ENCODE data around the gene SLC17A8. TPM values are rescaled to one million over a fixed set of nuclear protein-coding genes. Genes with fewer than 3 reads are reported as not detected.

Gene SLC17A8
- total and polyA plus RNA-seq, 8 donors, result 0.16 to 0.18 TPM; not detected in 6

GRCh38 chr12:100443434-100443833 is 86.6 kb downstream of the SLC17A8 start:
- no peak overlapping the region for H3K4me3 ChIP-seq
- H3K9me3 ChIP-seq, result no peaks in the 10 kb centered on the region
- intact Hi-C loops (cut with DNase I), result no loop called here
- FAIRE-seq (no peak), DNase-seq (no peak), ATAC-seq (peak in 1 of 4 donors; percentile 67)
- peaks cover 0 to 16% (median 4%) of the 10 kb centered on the region in 3 donors for H3K4me1 ChIP-seq
- H3K36me3 ChIP-seq, result no peaks in the 10 kb centered on the region
- 23 to 38% methylated on average over 1 of the region's 1 CpG for WGBS, 2 donors
- no peaks in the 10 kb centered on the region for H3K27me3 ChIP-seq
- TF ChIP-seq, protein P1, sequence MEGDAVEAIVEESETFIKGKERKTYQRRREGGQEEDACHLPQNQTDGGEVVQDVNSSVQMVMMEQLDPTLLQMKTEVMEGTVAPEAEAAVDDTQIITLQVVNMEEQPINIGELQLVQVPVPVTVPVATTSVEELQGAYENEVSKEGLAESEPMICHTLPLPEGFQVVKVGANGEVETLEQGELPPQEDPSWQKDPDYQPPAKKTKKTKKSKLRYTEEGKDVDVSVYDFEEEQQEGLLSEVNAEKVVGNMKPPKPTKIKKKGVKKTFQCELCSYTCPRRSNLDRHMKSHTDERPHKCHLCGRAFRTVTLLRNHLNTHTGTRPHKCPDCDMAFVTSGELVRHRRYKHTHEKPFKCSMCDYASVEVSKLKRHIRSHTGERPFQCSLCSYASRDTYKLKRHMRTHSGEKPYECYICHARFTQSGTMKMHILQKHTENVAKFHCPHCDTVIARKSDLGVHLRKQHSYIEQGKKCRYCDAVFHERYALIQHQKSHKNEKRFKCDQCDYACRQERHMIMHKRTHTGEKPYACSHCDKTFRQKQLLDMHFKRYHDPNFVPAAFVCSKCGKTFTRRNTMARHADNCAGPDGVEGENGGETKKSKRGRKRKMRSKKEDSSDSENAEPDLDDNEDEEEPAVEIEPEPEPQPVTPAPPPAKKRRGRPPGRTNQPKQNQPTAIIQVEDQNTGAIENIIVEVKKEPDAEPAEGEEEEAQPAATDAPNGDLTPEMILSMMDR (IDR thresholded peaks at IDR 0.05), result no peak
- no peak overlapping the region for H3K27ac ChIP-seq

DNA sequence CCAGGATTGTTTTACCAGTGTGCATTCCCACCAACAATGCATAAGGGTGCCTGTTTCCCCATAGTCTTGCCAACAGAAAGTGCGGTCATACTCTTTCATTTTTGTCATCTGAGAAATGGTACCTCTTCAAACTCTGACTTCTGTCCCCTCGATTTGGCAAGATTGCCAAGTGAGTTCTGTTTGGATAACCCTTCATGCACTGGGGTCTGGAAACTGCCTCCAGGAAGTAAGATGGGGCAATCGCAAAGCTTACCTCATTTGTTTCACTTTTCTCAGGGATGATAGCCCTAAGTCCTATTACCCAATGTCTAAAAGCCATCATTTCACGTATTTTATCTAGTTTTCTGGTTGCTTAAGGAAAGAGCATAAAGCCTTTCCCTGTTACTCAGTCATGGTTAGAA is 88.2 kb downstream of the SLC17A8 start:
- Histone ChIP-seq H3K27ac (no peak overlapping the region), H3K27me3 (no peaks in the 10 kb centered on the region), H3K4me3 (no peak overlapping the region), H3K4me1 (peaks cover 0 to 16% (median 4%) of the 10 kb centered on the region in 3 donors), H3K9me3 (no peaks in the 10 kb centered on the region), H3K36me3 (no peaks in the 10 kb centered on the region)
- intact Hi-C loops (cut with DNase I), result no loop called here
- 76 to 80% methylated on average over 4 of the region's 4 CpGs for WGBS, 2 donors
- FAIRE-seq (no peak), ATAC-seq (no peak), DNase-seq (no peak)
- TF ChIP-seq, protein P1 (IDR thresholded peaks at IDR 0.05), result no peak

DNA sequence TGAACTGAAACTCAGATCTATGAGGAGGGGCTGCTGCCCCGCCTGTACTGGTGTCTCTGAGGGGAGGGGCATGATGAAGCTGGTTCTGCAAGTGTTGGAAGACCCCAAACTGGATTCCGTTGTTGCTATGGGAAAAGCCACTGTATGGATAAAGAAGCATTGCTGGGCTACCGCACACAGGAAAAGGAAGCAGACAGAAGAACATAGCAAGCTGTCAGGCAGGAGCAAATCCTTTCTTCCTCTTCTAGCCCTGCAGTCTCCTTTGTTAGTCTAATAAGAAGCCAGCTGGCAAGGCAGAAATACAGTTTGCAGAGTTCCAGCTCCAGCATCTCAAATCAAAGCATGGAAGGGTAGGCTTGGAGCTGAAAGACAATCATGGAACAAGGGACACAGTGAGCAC is 90.5 kb downstream of the SLC17A8 start:
- Histone ChIP-seq H3K27me3 (no peaks in the 10 kb centered on the region), H3K36me3 (no peaks in the 10 kb centered on the region), H3K9me3 (no peaks in the 10 kb centered on the region), H3K4me1 (peaks cover 0 to 14% (median 4%) of the 10 kb centered on the region in 3 donors), H3K4me3 (no peak overlapping the region), H3K27ac (no peak overlapping the region)
- WGBS, 2 donors, result 57% methylated on average over 3 of the region's 3 CpGs
- intact Hi-C loops (cut with DNase I), result no loop called here
- DNase-seq, result no peak
- ATAC-seq, result no peak
- TF ChIP-seq, protein P1 (IDR thresholded peaks at IDR 0.05), result no peak
- FAIRE-seq, result no peak

GRCh38 chr12:100448656-100449055 is 91.8 kb downstream of the SLC17A8 start:
- Histone ChIP-seq H3K27ac (no peak overlapping the region), H3K9me3 (no peaks in the 10 kb centered on the region), H3K4me1 (peaks cover 0 to 1% (median 0%) of the 10 kb centered on the region in 3 donors), H3K4me3 (no peak overlapping the region), H3K27me3 (no peaks in the 10 kb centered on the region), H3K36me3 (no peaks in the 10 kb centered on the region)
- intact Hi-C loops (cut with DNase I), result no loop called here
- TF ChIP-seq, protein P1 (IDR thresholded peaks at IDR 0.05), result no peak
- whole genome bisulfite sequencing, 2 donors, result 45 to 46% methylated on average over 1 of the region's 1 CpG
- no peak for FAIRE-seq
- no peak for ATAC-seq
- no peak for DNase-seq

- ATAC-seq, result no peak
- TF ChIP-seq, protein P1 (IDR thresholded peaks at IDR 0.05), result no peak
- WGBS, 2 donors, result 44 to 48% methylated on average over 3 of the region's 3 CpGs
- no peaks in the 10 kb centered on the region for H3K36me3 ChIP-seq
- H3K4me1 ChIP-seq, result no peaks in the 10 kb centered on the region
- no peaks in the 10 kb centered on the region for H3K27me3 ChIP-seq
- intact Hi-C loops (cut with DNase I), result no loop called here
- no peaks in the 10 kb centered on the region for H3K9me3 ChIP-seq
- H3K27ac ChIP-seq, result no peak overlapping the region
- no peak for FAIRE-seq
- no peak overlapping the region for H3K4me3 ChIP-seq
- DNase-seq, result no peak
Observed at GRCh38 chr12:100450735-100451134, 93.9 kb downstream of the SLC17A8 start.
